Kidney glomerular epithelial cell (primary cell): ENCODE data around the gene ZDHHC5.
"Not testable (repeated sequence)": the region's sequence is repeated elsewhere in the genome, so short reads cannot be mapped to it uniquely, and the experiment has no call there.

Experiments used
- DNase-seq: peaks from one replicate; lab custom pipeline; 2025; lab: John Stamatoyannopoulos, UW

Gene ZDHHC5

GRCh38 chr11:57644748-57645688 is 22.9 kb upstream of the ZDHHC5 start:
- no peak for DNase-seq

DNA sequence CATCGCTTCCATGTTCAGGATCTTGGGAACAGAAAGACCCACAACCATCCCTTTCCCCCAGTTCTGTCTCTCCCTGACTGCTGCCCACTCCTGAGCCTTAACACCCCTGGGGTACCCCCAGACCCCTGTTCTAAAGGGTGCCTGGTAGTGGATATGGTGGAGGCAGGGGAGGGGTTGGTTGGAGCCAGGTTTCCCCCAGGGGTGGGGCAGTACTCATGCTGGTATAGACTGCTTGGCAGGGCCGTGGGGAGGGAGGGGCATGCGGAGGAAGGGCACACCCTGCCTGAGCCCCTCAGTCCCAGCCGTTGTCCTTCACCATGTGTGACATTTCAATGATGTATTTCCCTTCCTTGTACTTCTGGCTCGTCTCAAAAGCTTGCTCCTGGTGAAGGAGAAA is 22.2 kb upstream of the ZDHHC5 start:
- DNase-seq = no peak

- no peak for DNase-seq
Observed at GRCh38 chr11:57646194-57646798, 21.6 kb upstream of the ZDHHC5 start.

DNA sequence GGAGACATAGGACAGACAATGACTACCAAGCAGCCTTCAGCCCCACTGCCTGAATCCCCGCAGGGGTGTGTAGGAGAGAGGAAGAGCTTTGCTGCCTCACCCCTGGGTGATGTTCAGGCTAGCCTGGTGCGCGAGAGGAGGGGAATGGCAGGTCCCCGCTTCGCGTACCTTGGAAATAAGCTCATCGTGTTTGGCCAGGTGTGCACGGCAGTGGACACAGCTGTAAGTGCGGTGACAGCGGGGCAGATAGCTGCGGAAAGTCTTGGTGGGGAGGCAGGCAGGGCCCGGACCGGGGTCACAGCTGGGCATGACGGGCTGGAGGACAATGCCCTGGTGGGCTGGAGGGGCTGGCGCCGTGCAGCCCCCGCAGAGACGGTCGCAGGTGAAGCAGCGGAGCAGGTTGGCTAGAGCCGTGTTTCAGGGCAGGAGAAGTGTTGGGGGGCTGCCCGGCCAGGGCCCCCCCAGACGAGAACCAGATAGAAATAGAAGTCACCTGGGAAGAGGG is 21.1 kb upstream of the ZDHHC5 start:
- no peak for DNase-seq

DNA sequence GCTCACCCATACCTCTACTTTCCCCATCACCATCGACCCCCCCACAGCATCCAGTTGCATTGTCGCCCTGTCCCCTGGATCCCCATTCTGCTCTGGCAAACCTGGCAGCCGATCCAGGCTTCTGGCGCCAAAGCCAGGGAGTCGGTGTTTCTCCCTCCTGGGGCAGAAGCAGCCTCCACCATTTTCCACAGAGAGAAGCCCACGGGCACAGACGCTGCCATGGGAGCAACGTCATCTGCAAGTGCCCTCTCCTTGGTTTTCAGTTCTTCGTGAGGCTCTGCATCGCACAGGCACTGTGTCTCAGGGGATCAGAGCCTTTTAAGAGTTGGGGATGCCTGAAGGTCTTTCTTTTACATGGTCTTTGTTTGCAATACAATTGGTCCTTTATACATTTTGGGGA is 20.5 kb upstream of the ZDHHC5 start:
- no peak for DNase-seq

DNA sequence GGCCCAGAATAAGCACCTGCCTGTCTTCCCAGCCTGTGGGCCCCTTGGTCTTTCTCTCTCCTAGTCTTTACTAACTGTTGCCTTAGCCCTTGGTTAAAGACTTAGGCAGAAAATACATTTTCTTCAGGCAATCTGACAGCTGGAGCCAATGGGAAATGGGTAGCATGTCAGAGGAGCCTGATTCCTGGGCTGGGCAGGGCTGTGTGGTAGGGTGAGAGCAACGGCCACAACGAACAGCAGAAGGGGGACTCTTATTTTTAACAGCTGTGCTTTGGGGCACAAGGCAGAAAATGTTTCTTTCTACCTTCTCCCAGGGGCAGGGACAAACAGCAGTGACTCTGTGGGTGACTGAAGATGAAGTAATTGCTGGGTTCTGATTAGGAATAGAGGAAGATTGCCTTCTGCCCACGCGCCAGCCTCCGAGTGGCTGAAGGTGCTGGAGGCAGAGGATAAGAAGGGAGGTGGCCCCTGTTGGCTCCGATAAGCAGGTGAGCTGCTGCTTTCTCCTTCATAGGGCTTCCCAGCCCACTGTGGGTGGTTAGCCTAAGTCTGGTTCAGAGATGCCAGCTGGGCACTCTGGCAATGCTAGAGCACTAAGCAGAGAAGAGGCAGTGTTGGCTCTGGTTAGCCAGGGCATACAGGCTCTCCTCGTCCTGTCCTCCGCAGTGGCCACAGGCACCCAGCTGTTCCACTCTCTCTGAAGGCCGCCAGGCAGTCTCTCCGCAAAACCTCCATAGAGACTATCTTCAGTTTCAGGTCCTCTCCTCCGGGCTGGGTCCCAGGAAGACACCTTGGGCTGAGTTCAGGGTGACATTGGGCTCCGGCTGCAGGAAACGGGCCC is 19.7 kb upstream of the ZDHHC5 start:
- DNase-seq = no peak

- DNase-seq = no peak
Observed at GRCh38 chr11:57648801-57649735, 18.8 kb upstream of the ZDHHC5 start.

GRCh38 chr11:57649826-57650738 is 17.8 kb upstream of the ZDHHC5 start, which contains the start of gene YPEL4:
TSS of gene YPEL4 (minus strand) at chr11:57649912. CDS start at chr11:57647107, 2,805 bp downstream.
- peak; percentile 57 for DNase-seq

- DNase-seq = peak; percentile 39
Observed at GRCh38 chr11:57650739-57651090, 17.2 kb upstream of the ZDHHC5 start.

- no peak for DNase-seq
Observed at GRCh38 chr11:57651408-57651807, 16.5 kb upstream of the ZDHHC5 start.

- not testable (repeated sequence) for DNase-seq
Observed at GRCh38 chr11:57652230-57652629, 15.7 kb upstream of the ZDHHC5 start.

GRCh38 chr11:57652662-57653061 is 15.3 kb upstream of the ZDHHC5 start:
- DNase-seq = no peak

- DNase-seq = no peak
Observed at GRCh38 chr11:57653163-57653562, 14.8 kb upstream of the ZDHHC5 start.

GRCh38 chr11:57656885-57657193 is 11.1 kb upstream of the ZDHHC5 start:
- DNase-seq = no peak

- DNase-seq = peak; percentile 98
Observed at GRCh38 chr11:57657194-57658022, 10.5 kb upstream of the ZDHHC5 start, which contains the start of gene CLP1. TSS of gene CLP1 (plus strand) at chr11:57657762. CDS start at chr11:57659477, 1,715 bp downstream.

GRCh38 chr11:57658023-57658361 is 9.9 kb upstream of the ZDHHC5 start:
- DNase-seq = no peak

- DNase-seq = no peak
Observed at GRCh38 chr11:57659669-57660068, 8.2 kb upstream of the ZDHHC5 start.

DNA sequence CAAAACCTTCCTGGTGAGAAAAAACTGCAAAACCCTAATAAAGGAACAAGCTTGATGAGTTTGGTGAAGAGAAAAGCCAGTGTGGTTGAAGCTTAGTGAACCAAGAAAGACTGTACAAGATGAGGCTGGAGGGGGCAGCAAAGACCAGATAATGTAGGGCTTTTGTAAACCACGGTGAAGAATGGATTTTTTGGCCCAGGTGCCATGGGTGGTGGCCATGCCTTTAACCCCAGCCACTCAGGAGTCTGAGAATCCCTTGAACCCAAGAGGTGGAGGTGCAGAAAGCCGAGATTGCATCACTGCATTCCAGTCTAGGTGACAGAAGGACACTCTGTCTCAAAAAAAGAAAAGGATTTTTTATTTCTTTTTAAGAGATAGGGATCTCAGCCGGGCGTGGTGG is 5.0 kb upstream of the ZDHHC5 start:
- DNase-seq = no peak

GRCh38 chr11:57663975-57664374 is 3.9 kb upstream of the ZDHHC5 start:
- no peak for DNase-seq
